Lower leg skin (tissue), 3 donors: ENCODE results near the gene GABRA1.

Experiments
- CTCF ChIP-seq, 3 donors: fragments of 450-650 bp; IDR thresholded peaks; one replicate each; pipeline ENCODE4 v1.5.1; 2016; ENCODE audit warnings: antibody characterized with exemption in 3 of 3, mild to moderate bottlenecking in 3 of 3, moderate library complexity in 2 of 3
- POLR2A ChIP-seq, 2 donors: fragments of 450-650 bp; IDR thresholded peaks; one replicate each; pipeline ENCODE4 v1.6.1; 2016 to 2017; ENCODE audit warnings: antibody characterized with exemption in 2 of 2, mild to moderate bottlenecking in 1 of 2, moderate library complexity in 1 of 2

GRCh38 chr5:161895514-161895913 lies 47.6 kb downstream of the GABRA1 start:
- TF ChIP-seq CTCF (IDR thresholded peaks at IDR 0.05) = no peak
- TF ChIP-seq POLR2A (IDR thresholded peaks at IDR 0.05) = no peak
